ENCODE data around the gene AJAP1.

The AJAP1 gene

DNA sequence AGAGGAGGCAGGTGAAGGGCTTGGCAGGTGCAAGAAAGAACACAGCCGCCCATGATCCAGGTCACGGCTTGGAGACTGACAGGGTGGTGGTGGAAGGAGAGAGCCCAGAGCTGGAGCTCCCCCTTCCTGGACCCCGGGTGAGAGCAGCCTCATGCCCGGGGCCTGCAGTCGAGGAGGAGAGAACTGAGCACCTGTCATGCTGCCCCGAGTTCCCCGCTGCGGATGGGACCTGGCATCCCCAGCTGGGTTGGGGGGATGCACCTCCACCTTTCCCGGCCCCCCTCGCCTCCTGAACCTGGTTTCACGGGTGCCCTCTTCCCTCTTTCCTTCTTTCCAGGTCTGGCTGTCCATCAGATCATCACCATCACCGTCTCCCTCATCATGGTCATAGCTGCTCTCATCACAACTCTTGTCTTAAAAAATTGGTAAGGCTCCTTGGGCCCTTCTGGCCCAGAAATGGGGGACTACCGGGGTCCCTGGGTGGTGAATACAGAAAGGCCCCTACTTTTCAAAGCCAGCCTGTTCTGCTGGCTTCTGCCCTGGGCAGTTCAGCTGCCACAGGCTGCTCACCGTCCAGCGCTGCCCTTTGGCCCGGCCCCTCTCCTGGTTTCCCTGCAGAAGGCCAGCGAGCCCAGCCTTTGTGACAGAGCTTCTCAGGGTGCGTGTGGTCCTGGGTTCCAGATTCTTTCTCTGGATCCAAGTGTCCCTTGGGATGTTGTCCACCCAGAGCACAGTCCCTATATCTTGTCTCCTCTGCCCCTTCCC lies 115.3 kb downstream of the AJAP1 start:
- no peak for DNase-seq (ENCODE audit: low read depth in 2 of 2)

DNA sequence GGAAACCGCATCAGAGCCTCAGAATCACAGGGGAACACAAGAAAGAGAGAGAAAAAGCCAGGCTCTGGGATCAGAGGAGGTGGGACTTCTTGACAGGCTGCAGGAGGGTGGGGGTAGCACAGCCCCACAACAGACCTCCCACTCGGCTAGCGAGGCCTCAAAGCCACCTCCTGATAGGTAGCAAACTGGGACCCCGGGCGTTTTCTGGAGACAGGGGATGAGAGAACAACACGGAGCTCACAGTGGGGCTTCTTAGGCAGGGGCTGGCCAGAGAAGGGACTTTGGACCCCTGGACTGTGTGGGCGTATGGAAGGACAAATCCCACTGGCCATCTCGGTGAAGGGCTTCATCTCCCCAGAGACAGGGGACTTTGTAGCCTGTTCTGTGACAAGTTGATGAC lies 116.3 kb downstream of the AJAP1 start:
- DNase-seq (ENCODE audit: low read depth in 2 of 2): no peak

DNA sequence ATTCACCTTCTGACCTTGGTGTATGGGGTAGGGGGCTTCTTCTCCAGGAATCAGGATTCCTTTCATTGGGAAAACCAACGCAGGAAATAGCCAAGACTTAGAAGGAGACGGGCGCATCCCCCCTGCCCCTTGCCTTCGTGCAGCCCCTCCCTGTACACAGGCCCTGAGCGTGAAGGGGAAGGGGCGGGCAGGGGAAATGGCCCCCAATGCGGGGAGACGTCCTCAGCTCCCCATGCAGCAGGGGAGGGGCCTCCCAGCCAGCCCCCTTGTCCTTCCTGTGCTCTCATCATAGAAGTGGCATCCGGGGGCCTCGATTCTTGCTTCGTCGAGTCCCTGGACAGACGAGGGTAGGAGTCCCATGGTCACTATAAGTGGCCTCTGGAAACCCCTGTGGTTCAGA lies 116.9 kb downstream of the AJAP1 start:
- no peak for DNase-seq (ENCODE audit: low read depth in 2 of 2)

DNA sequence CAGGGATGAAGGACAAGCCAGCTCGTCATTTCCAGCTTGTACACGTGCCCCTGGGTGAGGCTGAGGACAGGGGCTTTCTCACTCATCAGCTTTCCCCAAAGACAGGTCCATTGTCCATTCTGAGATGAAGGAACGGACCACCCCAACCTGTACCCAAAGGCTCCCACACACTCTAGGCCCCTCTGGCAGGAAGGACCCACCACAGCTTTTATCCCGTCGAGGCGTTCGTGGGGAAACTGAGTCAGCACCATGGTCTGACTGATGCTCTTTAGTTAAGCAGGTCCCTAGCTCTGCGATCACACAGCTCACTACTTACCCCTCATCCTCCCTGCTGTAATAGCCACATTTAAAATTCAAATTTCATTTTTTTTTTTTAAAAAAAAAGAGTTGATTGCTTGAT lies 117.3 kb downstream of the AJAP1 start:
- DNase-seq (ENCODE audit: low read depth in 2 of 2): no peak

DNA sequence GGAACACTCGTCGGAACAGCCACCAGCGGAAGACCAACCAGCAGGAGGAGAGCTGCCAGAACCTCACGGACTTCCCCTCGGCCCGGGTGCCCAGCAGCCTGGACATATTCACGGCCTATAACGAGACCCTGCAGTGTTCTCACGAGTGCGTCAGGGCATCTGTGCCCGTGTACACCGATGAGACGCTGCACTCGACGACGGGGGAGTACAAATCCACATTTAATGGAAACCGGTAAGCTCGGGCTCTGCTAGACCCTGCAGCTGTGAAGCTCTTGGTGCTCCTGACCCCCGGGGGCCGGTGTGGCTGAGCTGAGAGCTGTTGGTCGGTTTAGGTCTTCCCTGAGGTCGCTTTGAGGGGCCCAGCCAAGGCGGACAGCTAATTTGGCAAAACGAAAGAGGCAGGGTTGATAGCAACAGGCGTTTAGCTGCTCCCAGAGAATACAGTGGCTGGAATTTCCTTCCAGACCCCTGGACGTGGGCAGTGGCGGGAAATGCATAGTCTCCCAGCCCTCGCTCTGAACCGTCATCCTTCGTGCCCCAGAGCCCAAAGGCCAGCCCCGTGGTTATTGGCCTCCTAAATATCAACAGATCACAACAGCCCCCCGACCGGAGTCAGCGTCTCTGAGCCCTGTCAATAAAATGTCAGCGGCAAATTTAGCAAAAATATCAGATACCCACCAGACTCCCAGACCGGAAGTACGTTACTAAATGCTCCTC lies 118.0 kb downstream of the AJAP1 start:
- no peak for DNase-seq (ENCODE audit: low read depth in 2 of 2)

DNA sequence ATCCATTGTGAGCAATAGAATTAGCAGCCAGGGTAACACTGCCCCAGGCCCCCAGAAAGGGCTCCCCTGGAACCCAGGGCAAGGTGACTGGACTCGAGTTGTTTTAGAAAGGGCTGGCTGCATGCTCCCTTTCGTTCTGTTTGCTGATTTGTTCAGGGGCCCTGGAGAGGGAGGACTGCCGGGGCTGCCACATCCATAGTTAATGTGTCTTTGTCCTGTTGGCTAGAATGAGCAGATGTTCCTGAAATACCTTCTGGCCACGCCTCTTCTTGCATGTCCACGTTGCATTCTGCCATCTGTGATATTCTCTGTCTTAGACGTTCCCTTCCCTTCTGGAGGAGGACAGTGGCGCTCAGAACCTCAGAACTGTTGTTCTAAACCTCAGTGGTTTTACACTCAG lies 118.8 kb downstream of the AJAP1 start:
- no peak for DNase-seq (ENCODE audit: low read depth in 2 of 2)

DNA sequence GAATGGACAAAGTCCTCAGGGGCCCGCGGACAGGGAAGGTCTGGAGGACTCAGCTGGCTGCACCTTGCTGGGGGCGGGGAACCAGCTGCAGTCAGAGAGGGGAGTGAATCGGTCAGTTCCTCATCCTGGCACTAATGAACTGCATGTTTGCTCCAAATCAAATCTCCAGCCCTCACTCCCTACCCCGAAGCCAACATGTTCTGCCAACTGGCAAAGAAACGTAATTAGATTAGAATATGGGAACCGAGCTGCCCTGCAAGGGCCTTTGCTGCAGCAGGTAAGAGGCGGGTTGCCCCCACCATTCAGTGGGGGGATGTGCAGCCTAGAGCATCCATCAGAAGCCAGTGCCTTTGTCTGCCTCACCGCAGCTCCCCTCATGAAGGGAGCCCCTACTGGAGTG lies 121.1 kb downstream of the AJAP1 start:
- DNase-seq (ENCODE audit: low read depth in 2 of 2): no peak

DNA sequence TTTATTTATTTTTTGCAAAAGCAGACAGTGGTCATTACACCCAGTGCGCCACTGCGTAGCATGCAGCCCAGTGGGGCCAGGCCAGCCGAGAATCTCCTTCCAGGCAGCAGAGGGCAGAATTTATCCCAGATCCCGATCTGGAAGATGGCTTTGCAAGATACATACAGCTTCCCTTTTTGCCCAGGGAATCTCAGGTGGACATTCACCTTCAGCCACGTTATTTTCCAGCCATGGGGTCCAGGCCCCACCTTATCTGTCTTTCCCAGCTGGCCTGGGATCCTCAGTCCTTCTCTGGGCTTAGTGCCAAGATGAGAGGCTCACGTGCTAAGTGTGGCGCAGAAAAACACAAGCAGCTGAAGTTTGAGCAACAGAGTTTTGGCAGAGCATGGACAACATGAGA lies 123.6 kb downstream of the AJAP1 start:
- no peak for DNase-seq (ENCODE audit: low read depth in 2 of 2)

DNA sequence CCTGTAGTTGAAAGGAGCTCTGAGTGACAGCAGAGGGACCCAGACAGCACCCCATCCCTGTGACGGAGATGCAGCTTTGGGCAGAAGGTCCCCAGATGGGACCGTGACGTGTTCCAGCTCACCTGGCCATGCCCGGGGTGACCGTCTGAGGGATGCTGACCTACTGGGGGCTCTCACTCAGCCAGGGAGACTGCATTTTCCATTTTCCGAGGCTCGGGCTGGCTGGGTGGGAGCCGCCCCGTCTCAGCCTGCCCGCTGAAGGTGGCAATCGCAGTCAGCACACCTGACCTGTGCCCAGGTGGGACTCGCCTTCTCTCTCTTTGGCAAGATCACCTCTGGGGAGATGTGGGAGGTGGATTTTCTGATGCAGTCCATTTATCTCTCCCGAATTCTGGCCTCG lies 127.2 kb downstream of the AJAP1 start:
- DNase-seq (ENCODE audit: low read depth in 2 of 2): no peak

DNA sequence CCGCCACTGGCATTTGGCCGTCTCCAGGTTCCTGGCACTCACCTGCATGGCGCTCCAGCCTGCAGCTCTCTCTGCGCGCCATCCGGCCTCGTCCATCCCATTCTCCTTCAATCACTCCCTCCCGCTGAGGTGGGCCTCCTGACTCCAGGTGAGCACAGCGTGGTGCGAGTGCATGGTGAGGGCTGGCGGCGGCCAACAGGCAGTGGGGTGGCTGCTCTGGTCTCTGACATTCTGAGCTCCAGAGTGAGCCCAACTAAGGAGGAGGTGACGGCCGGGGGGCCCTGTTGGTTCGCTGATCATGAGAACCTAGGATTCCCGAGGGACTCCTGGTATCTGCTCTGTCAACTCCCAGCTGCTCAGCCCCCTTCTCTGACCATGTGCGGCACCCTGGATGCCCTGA lies 130.4 kb downstream of the AJAP1 start:
- no peak for DNase-seq (ENCODE audit: low read depth in 2 of 2)

DNA sequence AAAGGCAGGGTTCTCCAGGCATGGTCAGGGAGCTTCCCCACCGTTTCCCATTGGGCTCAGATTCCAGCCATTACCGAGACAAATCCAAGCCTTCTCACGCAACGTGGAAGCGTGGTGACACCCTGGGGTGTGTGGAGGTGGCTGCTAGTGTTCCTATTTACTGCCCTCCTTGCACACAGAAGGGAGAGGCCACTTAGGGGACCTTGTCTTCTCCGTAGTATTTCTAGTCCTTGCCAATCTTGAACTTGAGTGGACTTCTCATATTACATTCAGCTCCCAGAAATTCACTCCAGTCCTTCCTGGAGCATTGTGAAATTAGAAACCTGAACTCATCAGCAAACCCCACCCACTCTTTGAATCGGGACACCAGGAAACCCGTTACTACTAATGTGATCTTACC lies 131.6 kb downstream of the AJAP1 start:
- no peak for DNase-seq (ENCODE audit: low read depth in 2 of 2)

DNA sequence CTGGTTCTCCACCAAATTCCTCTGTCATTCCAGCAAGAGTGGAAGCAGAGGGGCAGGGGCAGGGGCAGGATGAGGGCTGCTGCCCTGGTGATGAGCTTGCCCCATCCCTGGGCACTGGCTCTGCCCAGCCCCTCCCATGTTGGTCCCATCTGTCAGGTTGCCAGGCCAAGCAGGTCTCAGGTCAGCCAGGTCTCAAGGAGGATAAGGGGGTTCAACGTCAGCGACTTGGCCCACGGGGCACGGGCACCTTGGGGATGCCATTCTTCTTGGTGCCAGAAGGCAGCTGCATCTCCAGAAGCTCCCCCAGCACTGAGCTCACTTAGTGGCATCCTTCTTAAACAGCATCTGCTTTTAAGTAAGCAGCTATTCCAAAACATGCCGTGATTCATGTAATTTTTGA lies 133.1 kb downstream of the AJAP1 start:
- DNase-seq (ENCODE audit: low read depth in 2 of 2): no peak

DNA sequence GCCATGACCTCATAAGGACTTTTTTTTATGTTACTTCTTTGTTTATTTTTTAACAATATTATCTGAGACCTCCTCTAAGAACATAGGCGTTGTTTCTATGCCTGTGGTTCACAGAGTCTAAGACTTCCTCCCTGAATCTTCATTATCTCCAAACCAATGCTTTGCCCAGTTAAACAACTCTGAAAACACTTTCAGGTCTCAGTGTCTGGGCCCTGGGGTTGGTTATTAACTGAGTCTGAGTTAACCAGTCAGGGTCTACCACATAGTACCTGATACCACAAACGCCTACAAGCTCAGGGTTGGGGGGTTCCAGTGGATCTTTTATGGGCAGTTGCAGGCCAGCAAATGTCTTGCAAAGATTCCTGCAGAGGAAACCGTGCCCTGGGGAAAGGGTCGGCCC lies 138.2 kb downstream of the AJAP1 start:
- no peak for DNase-seq (ENCODE audit: low read depth in 2 of 2)

DNA sequence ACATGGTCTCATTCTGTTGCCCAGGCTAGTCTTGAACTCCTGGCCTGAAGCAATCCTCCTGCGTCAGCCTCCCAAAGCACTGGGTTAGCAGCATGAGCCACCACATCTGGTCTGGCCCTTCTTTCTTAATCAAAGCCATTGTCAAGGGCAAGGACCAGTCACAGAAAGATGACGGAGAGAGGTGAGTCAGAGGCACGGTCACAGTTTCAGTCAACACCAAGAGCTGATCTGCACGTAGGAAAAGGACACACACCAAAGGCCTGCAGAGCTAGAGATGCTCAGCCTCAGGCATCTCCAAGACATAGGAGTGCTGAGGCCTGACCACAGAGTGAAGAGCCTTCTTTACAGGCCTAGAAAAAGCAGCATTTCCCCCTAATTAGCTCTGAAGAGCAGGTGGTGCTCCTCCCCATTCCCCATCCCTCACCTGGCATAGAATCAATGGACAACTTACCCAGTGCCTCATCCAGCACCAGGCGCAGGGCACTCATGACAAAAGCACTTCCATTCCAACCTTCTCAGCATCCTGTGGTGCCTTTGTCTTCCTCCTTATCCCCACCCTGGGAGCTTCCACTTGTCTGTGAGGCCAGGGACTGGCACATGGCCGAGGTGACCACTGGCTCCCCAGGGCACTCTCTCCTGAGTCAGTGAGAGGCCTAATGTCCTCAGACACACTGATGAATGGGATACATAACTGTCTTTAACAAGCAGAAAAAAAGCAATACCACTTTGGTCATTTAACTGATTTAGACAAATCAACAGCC lies 139.8 kb downstream of the AJAP1 start:
- DNase-seq (ENCODE audit: low read depth in 2 of 2): no peak

DNA sequence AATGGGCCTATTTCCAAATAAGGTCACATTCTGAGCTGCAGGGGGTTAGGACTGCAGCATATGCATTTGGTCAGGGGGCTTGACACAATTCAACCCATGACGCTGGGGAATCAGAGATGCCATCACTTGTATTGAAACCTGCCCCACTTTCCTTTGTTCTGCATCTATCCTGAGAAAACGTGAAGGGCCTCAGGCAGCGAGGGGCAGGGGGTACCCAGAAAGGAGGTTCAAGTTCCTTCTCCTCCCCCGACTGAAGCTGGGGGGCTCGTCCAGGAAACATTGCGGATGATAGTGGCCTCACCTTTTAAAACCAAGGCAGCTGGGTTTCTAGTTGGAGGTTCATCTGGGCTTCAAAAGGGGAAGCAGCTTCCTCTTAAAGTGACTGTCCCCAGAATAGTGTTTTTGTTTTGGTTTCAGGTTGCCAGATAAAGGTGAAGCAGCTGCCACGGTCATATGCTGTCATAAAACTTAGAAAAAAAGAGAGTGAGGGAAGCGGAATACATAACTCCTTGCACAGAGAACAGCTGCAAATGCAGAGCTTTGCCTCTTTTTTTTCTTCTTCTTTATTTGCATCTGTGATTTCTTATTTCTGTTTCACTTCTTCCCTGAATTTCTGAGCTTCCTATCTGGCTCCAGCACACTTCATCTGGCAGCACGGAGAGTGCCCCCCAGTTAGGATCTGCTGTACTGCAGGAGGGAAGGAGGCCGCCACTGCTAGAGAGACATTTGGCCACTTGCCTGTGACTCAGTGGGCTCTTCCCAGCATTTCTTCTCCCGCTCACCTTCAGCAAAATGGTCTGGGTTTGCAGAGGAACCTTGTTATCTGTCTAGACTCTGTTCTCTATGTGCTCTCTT lies 142.0 kb downstream of the AJAP1 start:
- no peak for DNase-seq (ENCODE audit: low read depth in 2 of 2)

DNA sequence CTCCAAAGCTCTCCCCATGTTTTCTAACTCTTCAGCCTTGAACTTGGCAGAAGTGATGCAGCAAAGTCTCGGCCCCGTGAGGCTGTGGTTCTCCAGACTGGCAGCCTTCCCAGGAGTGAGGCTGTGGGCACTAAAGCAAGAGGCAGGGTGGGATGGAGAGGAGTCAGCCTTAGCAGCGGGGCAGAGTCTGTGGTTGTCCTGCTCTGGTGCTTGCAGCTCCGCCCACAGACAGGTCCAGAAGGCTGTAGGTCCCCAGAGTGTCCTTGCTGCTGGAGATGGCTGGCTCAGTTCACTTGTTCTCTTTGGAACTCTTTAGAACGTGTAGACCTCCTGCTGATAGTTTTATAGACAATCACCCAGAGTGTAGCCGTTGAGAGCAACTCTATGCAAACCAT lies 142.6 kb downstream of the AJAP1 start:
- DNase-seq (ENCODE audit: low read depth in 2 of 2): no peak

DNA sequence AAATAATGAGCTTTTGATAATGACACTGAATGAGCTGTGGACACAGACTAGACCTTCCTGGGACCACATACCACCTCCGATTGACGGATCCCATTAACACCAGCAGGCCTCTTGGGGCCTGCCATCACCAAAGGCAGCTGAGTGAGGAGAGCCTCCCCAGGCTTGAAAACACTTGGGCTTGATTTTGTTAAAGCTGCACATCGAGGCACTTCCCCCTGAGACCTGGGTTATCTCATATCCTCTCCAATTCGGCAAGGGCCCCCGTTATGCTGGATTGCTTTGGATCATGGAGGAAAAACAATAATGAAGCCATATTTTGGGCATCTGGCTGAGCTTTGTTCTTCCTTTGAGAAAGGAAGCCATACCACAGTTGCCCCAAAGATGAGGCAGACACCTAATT lies 143.0 kb downstream of the AJAP1 start:
- DNase-seq (ENCODE audit: low read depth in 2 of 2): no peak

DNA sequence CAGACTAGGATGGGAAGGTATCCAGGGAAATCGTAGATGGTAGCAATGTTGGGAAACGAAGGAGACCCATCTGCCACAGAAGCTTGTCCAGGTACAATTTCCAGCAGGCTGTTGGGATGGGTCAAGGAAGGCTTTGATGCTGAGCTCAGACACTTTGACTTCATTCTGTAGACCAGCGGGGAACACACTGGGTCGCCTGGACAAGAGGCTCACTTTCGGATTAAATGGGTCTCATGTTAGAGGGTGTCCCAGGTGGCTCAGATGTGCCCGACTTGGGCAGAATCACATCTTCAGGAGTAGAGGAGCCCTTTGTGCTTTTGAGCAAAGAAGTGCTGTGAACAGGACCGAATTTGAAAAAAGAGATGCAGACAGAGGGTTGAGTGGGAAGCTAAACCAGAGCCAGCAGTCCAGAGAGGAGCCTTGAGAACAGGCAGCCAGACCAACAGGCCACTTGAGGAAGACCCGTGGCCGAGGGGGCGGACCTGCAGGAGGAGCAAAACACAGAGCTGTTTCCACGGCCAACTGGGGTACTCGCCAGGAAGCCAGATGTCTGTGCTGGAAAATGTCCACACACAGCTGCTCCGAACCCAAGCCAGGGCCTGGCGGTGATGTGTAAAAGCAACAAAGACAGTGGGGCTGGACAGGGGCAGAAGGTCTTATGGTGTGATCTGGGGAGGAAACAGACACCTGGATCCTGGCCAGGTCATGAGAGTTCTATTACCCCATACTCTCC lies 146.9 kb downstream of the AJAP1 start:
- DNase-seq (ENCODE audit: low read depth in 2 of 2): no peak

DNA sequence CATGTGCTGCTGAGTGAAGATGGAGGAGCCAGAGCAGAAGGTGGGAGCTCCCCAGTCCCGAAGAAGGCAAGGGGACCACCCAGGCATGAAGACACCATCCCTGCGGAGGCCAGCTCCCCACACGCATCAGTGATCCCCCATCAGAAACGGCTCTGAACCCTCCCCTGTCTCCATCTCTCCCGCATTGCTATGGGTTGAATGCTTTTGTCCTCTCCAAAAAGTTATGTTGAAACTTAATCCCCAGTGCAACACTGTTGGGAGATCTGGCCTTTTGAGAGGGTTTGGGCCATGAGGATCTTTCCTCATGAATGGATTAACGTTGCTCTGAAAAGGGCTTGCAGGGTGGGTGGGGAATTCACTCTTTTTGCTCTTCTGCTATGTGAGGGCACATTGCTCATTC lies 147.6 kb downstream of the AJAP1 start:
- DNase-seq (ENCODE audit: low read depth in 2 of 2): no peak

DNA sequence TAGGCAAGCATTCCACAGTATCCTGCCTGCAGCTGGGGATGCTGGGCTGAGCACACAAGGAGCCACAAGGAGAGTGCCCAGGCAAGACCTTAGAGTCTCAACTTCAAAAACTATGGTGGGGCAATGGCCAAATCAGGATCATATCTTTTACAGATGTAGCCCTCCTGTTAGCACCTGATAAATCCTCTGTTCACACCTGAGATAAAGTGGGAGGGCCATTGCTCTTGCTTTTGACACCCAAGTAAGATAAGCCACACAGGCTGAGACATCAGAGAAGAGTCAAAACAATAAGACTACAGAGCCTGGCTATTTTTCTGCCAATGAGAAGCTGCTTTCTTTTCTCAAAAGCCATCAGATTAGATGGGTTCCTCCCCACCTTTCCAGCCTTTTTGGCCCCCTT lies 148.9 kb downstream of the AJAP1 start:
- no peak for DNase-seq (ENCODE audit: low read depth in 2 of 2)

DNA sequence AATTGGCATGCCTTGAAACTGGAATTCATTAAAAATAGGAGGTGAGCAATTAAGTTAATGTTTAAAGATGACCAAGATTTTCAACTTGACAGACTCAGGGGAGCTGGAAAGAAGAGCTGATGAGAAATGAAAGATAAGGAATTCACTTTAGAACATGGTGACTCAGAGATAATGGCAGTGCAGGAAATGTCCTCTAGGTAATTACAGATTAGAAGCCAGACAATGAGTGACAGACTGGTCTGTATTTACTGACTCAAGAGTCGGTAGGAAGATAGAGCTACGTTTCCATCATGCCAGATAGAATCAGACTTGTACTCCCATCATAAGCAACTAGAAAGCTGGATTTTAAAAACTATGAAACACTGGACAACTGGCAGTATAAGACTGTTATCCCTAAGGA lies 151.6 kb downstream of the AJAP1 start:
- no peak for DNase-seq (ENCODE audit: low read depth in 2 of 2)
